GM06990 (cell line): ENCODE results near the gene TAOK3.

ENCODE experiments used
- DNase-seq: peaks from one replicate; pipeline ENCODE4 v3.0.0-alpha.2; 2011; ENCODE audit not compliant: insufficient read length; ENCODE audit errors: extremely low read depth
- H3K27me3 ChIP-seq: replicated peaks from 2 replicates; pipeline ENCODE4 v1.6.0; 2011; ENCODE audit warnings: low read length; ENCODE audit not compliant: control insufficient read depth, insufficient read depth
- H3K36me3 ChIP-seq: 2 replicates; pipeline ENCODE4 v1.5.1; 2011; ENCODE audit warnings: low read length; ENCODE audit not compliant: control insufficient read depth, insufficient read depth
- H3K4me3 ChIP-seq: replicated peaks from 2 replicates; pipeline ENCODE4 v1.5.1; 2011; ENCODE audit warnings: low read depth, mild to moderate bottlenecking, control low read depth, low read length
- CTCF ChIP-seq: IDR thresholded peaks from 2 replicates; pipeline ENCODE4 v1.5.1; 2011; ENCODE audit warnings: low read length, control low read depth, mild to moderate bottlenecking, inconsistent platforms; ENCODE audit not compliant: insufficient read depth, poor library complexity, severe bottlenecking

Gene TAOK3

GRCh38 chr12:118327391-118327790, 45.3 kb downstream of the TAOK3 start:
- DNase-seq = no peak
- Histone ChIP-seq H3K4me3 (no peak overlapping the region), H3K27me3 (no peaks in the 10 kb centered on the region), H3K36me3 (no peaks in the 10 kb centered on the region)
- TF ChIP-seq CTCF = no peak

- Histone ChIP-seq H3K4me3 (no peak overlapping the region), H3K27me3 (no peaks in the 10 kb centered on the region), H3K36me3 (no peaks in the 10 kb centered on the region)
- DNase-seq = no peak
- no peak for TF ChIP-seq CTCF
These were observed 45.7 kb downstream of the TAOK3 start for GRCh38 chr12:118326991-118327390.

- Histone ChIP-seq H3K4me3 (no peak overlapping the region), H3K27me3 (no peaks in the 10 kb centered on the region), H3K36me3 (no peaks in the 10 kb centered on the region)
- TF ChIP-seq CTCF = no peak
- DNase-seq = no peak
These were observed 47.6 kb downstream of the TAOK3 start for GRCh38 chr12:118325081-118325480.

GRCh38 chr12:118319627-118320026, 53.1 kb downstream of the TAOK3 start:
- TF ChIP-seq CTCF = no peak
- Histone ChIP-seq H3K36me3 (no peaks in the 10 kb centered on the region; the same call in 1 of the 2 replicates), H3K27me3 (no peaks in the 10 kb centered on the region), H3K4me3 (no peak overlapping the region)
- DNase-seq = no peak

- no peak for TF ChIP-seq CTCF
- no peak for DNase-seq
- Histone ChIP-seq H3K27me3 (no peaks in the 10 kb centered on the region), H3K36me3 (no peaks in the 10 kb centered on the region; the same call in 1 of the 2 replicates), H3K4me3 (no peak overlapping the region)
These were observed 54.0 kb downstream of the TAOK3 start for GRCh38 chr12:118318744-118319143.

- TF ChIP-seq CTCF = no peak
- DNase-seq = no peak
- Histone ChIP-seq H3K36me3 (no peaks in the 10 kb centered on the region; the same call in 1 of the 2 replicates), H3K27me3 (no peaks in the 10 kb centered on the region), H3K4me3 (no peak overlapping the region)
These were observed 55.0 kb downstream of the TAOK3 start for GRCh38 chr12:118317729-118318128.
